Gastroesophageal sphincter (tissue), 4 donors: ENCODE data around the gene ICA1L. TPM values are rescaled to one million over a fixed set of nuclear protein-coding genes. Genes with fewer than 3 reads are reported as not detected.

Experiments used
- ATAC-seq: fragments of 150-250 bp; one replicate; pipeline ENCODE4 v1.9.1; 2016; ENCODE audit warnings: mild to moderate bottlenecking, moderate library complexity
- H3K27ac ChIP-seq, 4 donors: fragments of 200-600 bp; sonication (generic) in 3 of 4; 1 replicate in 3 of 4; 2 replicates in 1 of 4; pipeline ENCODE4 v1.5.1; 2016 to 2019
- H3K27me3 ChIP-seq: fragments of 200-600 bp; sonication (generic); one replicate; pipeline ENCODE4 v1.5.1; 2019
- H3K36me3 ChIP-seq, 2 donors: fragments of 200-600 bp; sonication (generic); one replicate each; pipeline ENCODE4 v1.5.1; 2019; ENCODE audit warnings: control low read depth in 1 of 2
- H3K4me1 ChIP-seq, 3 donors: fragments of 200-600 bp; sonication (generic); 1 replicate in 2 of 3; 2 replicates in 1 of 3; pipeline ENCODE4 v1.5.1; 2016 to 2019; ENCODE audit warnings: control low read depth in 2 of 3
- H3K4me3 ChIP-seq, 2 donors: fragments of 200-600 bp; sonication (generic); one replicate each; pipeline ENCODE4 v1.5.1; 2019; ENCODE audit warnings: mild to moderate bottlenecking in 1 of 2, moderate library complexity in 1 of 2
- H3K9me3 ChIP-seq, 3 donors: fragments of 200-600 bp; sonication (generic); one replicate each; pipeline ENCODE4 v1.5.1; 2017 to 2019; ENCODE audit warnings: control low read depth in 2 of 3
- CTCF ChIP-seq, 4 experiments: fragments of 200-600 bp in 2 of 4; fragments of 450-650 bp in 2 of 4; sonication (generic) in 1 of 4; IDR thresholded peaks; one replicate each; pipeline ENCODE4 v1.5.1; 2017 to 2019; ENCODE audit warnings: antibody characterized with exemption in 4 of 4, mild to moderate bottlenecking in 2 of 4, moderate library complexity in 2 of 4
- EP300 ChIP-seq: sonication (generic); formaldehyde crosslinking; IDR thresholded peaks from one replicate; pipeline ENCODE4 v1.6.1; 2017; ENCODE audit warnings: antibody characterized with exemption, mild to moderate bottlenecking
- POLR2A ChIP-seq, 2 donors: fragments of 450-650 bp; IDR thresholded peaks; one replicate each; pipeline ENCODE4 v1.6.1; 2017; ENCODE audit warnings: antibody characterized with exemption in 2 of 2, mild to moderate bottlenecking in 2 of 2, moderate library complexity in 1 of 2
- POLR2AphosphoS5 ChIP-seq: sonication (generic); formaldehyde crosslinking; IDR thresholded peaks from one replicate; pipeline ENCODE4 v1.6.1; 2017; ENCODE audit warnings: antibody characterized with exemption
- WGBS, 2 donors: methylation state at CpG; one replicate each; pipeline ENCODE4 v1.1.5; 2018; ENCODE audit warnings: low coverage in 1 of 2; 5-methylcytosine and 5-hydroxymethylcytosine counted together
- total RNA-seq, 4 donors: library from RNA; depleted of rRNA; stranded (reverse); fragments of >200 nt; gene quantifications; one replicate each; pipeline ENCODE4 v1.1.0, GENCODE V29; 2016

The ICA1L gene
- total RNA-seq, 4 donors from 2014 or later, result 12.2 to 40.8 (median 28.6) TPM

DNA sequence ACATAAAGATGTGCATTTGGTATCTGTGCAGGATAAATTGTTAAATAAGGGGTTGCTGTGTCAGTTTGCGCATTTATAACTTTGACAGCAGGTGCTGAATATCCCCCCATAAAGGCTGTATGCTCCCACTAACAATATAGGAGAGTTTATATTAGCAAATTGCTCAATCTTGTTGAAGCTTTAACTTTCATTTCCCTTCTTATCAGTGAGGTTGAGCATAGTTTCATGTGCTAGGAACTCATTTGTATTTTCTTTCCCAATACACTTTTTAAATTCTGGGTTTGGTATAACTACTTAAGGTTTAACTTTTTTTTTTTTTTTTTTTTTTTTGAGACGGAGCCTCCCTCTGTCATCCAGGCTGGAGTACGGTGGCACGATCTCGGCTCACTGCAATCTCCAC lies 147.8 kb downstream of the ICA1L start:
- Histone ChIP-seq H3K4me1 (no peaks in the 10 kb centered on the region), H3K36me3 (peaks cover 0 to 10% of the 10 kb centered on the region in 2 donors), H3K4me3 (no peak overlapping the region), H3K27me3 (no peaks in the 10 kb centered on the region), H3K9me3 (no peaks in the 10 kb centered on the region), H3K27ac (no peak overlapping the region)
- ATAC-seq, result no peak
- WGBS, 2 donors, result 83 to 100% methylated on average over 1 to 2 of the region's 5 CpGs
- TF ChIP-seq CTCF (IDR thresholded peaks at IDR 0.05) (no peak), POLR2A (IDR thresholded peaks at IDR 0.05) (no peak), EP300 (no peak), POLR2AphosphoS5 (no peak)

Other genes starting within 250 kb of the ICA1L start
- gene FAM117B, start 236.8 kb downstream of the ICA1L start, total RNA-seq, result 1 to 10 TPM; 3.6 to 9.7 (median 4.6) TPM
- gene WDR12, start 39.9 kb upstream of the ICA1L start, total RNA-seq, result 10 to 100 TPM; 11.2 to 24.4 (median 20.2) TPM
- 10 to 100 TPM in 2 of 4 donors, 1 to 10 TPM in 2; 8.6 to 15.7 (median 9.7) TPM for gene CARF, start 40.5 kb upstream of the ICA1L start, total RNA-seq
- 10 to 100 TPM; 20.8 to 53.1 (median 34.0) TPM for gene NBEAL1, start 143.1 kb upstream of the ICA1L start, total RNA-seq